Measurements from ENCODE around the gene C17orf107.
A peak's percentile ranks its signal among the peaks of the same experiment; 100 is the strongest.

C17orf107 gene

DNA sequence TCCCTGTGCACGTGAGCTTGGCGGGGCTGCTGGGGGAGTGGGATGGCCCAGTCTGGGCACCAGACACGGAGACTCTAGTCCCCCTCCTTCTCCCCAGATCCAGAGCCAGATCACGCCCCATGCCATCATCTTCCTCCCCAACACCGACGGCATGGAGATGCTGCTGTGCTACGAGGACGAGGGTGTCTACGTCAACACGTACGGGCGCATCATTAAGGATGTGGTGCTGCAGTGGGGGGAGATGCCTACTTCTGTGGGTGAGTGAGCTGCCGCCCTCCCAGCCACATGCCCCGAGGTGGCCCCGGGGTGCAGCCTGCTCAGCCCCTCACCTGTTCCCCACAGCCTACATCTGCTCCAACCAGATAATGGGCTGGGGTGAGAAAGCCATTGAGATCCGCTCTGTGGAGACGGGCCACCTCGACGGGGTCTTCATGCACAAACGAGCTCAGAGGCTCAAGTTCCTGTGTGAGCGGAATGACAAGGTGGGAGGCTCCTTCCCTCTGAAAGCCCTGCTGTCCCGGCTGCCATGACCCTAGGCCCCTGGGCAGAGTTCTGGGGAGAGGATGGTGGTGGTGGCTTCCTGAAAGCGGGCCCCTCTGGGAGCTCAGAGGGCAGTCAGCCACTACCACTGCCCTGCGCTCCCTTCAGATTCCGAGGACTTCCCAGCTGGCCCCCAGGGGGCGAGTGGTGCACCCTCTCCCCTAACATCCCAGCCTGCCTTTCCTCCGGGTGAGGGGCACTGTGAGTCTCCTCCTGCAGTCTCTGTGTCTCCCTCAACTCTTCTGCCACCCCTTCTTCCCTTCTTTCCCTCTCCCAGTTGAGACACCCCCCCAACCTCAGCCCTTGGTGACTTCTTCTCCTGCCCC is 2.8 kb upstream of the C17orf107 start:
- Histone ChIP-seq H3K4me3 (replicated peaks; ENCODE audit: low read depth, low read length) (no peak overlapping the region), H3K36me3 (ENCODE audit: control insufficient read depth, insufficient read depth, low read length) (peaks cover 18% of the 10 kb centered on the region), H3K27me3 (replicated peaks; ENCODE audit: control insufficient read depth, insufficient read depth, low read length) (no peaks in the 10 kb centered on the region)
- DNase-seq (ENCODE audit: extremely low read depth, insufficient read length) = no peak
- TF ChIP-seq, protein P1, sequence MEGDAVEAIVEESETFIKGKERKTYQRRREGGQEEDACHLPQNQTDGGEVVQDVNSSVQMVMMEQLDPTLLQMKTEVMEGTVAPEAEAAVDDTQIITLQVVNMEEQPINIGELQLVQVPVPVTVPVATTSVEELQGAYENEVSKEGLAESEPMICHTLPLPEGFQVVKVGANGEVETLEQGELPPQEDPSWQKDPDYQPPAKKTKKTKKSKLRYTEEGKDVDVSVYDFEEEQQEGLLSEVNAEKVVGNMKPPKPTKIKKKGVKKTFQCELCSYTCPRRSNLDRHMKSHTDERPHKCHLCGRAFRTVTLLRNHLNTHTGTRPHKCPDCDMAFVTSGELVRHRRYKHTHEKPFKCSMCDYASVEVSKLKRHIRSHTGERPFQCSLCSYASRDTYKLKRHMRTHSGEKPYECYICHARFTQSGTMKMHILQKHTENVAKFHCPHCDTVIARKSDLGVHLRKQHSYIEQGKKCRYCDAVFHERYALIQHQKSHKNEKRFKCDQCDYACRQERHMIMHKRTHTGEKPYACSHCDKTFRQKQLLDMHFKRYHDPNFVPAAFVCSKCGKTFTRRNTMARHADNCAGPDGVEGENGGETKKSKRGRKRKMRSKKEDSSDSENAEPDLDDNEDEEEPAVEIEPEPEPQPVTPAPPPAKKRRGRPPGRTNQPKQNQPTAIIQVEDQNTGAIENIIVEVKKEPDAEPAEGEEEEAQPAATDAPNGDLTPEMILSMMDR (IDR thresholded peaks at IDR 0.05; ENCODE audit: insufficient read depth, low read length, poor library complexity, severe bottlenecking) = no peak

DNA sequence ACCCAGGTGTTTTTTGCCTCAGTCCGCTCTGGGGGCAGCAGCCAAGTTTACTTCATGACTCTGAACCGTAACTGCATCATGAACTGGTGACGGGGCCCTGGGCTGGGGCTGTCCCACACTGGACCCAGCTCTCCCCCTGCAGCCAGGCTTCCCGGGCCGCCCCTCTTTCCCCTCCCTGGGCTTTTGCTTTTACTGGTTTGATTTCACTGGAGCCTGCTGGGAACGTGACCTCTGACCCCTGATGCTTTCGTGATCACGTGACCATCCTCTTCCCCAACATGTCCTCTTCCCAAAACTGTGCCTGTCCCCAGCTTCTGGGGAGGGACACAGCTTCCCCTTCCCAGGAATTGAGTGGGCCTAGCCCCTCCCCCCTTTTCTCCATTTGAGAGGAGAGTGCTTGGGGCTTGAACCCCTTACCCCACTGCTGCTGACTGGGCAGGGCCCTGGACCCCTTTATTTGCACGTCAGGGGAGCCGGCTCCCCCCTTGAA is 2.1 kb upstream of the C17orf107 start:
- DNase-seq (ENCODE audit: extremely low read depth, insufficient read length) = no peak
- H3K4me3 ChIP-seq (replicated peaks; ENCODE audit: low read depth, low read length) = no peak overlapping the region
- TF ChIP-seq, protein P1 (IDR thresholded peaks at IDR 0.05; ENCODE audit: insufficient read depth, low read length, poor library complexity, severe bottlenecking) = no peak
- peaks cover 15% of the 10 kb centered on the region for H3K36me3 ChIP-seq (ENCODE audit: control insufficient read depth, insufficient read depth, low read length)
- no peaks in the 10 kb centered on the region for H3K27me3 ChIP-seq (replicated peaks; ENCODE audit: control insufficient read depth, insufficient read depth, low read length)

DNA sequence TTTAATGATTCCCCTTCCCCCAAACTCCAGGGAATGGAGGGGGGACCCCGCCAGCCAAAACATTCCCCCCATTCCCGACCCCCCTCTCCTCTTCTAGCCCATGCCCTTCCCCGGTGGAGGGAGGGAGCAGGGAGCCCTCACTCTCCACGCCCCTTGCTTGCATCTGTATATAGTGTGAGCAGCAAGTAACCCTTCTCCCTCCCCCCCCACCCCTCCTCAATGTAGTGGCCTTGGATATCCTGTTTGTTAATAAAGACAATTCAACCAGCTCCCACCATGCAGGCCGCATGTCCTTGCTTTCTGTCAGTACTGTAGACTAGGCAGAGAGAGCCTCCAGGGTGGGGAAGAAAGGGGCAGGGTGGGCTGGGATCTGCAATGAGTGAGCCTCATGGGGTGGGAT is 1.6 kb upstream of the C17orf107 start:
- TF ChIP-seq, protein P1 (IDR thresholded peaks at IDR 0.05; ENCODE audit: insufficient read depth, low read length, poor library complexity, severe bottlenecking) = no peak
- H3K4me3 ChIP-seq (replicated peaks; ENCODE audit: low read depth, low read length) = no peak overlapping the region
- H3K27me3 ChIP-seq (replicated peaks; ENCODE audit: control insufficient read depth, insufficient read depth, low read length) = no peaks in the 10 kb centered on the region
- peaks cover 15% of the 10 kb centered on the region for H3K36me3 ChIP-seq (ENCODE audit: control insufficient read depth, insufficient read depth, low read length)
- no peak for DNase-seq (ENCODE audit: extremely low read depth, insufficient read length)

DNA sequence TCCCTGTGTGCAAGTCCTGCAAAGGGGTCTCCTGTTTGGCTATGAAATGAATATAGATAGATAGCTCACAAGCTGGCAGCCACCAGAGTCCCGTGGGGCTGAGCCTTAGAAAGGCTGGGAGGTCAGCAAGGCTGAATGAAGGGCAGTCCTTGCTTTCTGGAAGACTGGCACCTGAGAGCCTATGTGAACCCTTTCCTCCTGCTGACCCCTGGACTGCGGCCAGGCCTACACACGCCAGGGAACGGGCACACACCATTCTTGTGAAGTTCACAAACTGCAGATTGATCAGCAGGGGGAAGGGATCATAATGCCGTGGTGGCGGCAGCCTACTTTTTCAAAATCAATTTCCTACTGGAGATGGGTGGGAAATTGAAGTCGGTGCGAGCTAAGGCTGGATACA is 985 bp upstream of the C17orf107 start:
- TF ChIP-seq, protein P1 (IDR thresholded peaks at IDR 0.05; ENCODE audit: insufficient read depth, low read length, poor library complexity, severe bottlenecking) = no peak
- no peak for DNase-seq (ENCODE audit: extremely low read depth, insufficient read length)
- Histone ChIP-seq H3K4me3 (replicated peaks; ENCODE audit: low read depth, low read length) (no peak overlapping the region), H3K36me3 (ENCODE audit: control insufficient read depth, insufficient read depth, low read length) (peaks cover 15% of the 10 kb centered on the region), H3K27me3 (replicated peaks; ENCODE audit: control insufficient read depth, insufficient read depth, low read length) (no peaks in the 10 kb centered on the region)

DNA sequence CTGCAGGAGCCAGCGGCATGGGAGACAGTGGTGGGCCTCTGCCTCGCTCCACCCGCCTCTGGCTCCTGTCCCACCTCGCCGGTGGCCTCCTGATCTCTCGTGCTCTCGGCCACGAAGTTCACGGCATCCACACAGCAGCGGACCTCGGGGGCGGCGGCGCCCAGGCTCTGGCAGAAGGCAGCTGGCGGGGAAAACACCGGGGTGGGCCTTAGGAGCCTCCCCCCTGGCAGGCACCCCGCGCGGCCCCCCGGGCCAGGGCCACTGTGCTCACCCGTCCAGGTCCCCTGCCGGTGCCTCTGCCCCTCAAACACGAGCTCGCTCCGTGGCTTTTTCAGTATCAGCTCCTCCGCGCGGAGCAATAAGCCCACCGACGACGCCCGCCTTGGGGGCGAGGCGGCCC is 409 bp upstream of the C17orf107 start:
- Histone ChIP-seq H3K27me3 (replicated peaks; ENCODE audit: control insufficient read depth, insufficient read depth, low read length) (no peaks in the 10 kb centered on the region), H3K36me3 (ENCODE audit: control insufficient read depth, insufficient read depth, low read length) (peaks cover 15% of the 10 kb centered on the region), H3K4me3 (replicated peaks; ENCODE audit: low read depth, low read length) (peak overlapping the region; percentile 63)
- TF ChIP-seq, protein P1 (IDR thresholded peaks at IDR 0.05; ENCODE audit: insufficient read depth, low read length, poor library complexity, severe bottlenecking) = no peak
- DNase-seq (ENCODE audit: extremely low read depth, insufficient read length) = no peak

All from GM06990 (cell line).